Hypothalamus (tissue), 51 donors: ENCODE results near the gene GNL1.

ENCODE experiments used
- DNase-seq, 51 donors: peaks; one replicate each; lab custom pipeline; 2025; lab: John Stamatoyannopoulos, UW

The GNL1 gene

GRCh38 chr6:30556066-30556905 is at the start of gene GNL1:
Gene GNL1 (minus strand): TSS chr6:30556489. CDS start chr6:30556203, 286 bp downstream.
- peak; percentile 52 to 98 (median 85) for DNase-seq

- no peak for DNase-seq
These were observed 47.7 kb upstream of the GNL1 start for GRCh38 chr6:30603961-30604360.

- DNase-seq = no peak
These were observed 45.7 kb upstream of the GNL1 start for GRCh38 chr6:30601815-30602641.

- DNase-seq = no peak
These were observed 45.1 kb upstream of the GNL1 start for GRCh38 chr6:30601436-30601814.

GRCh38 chr6:30600451-30600961 is 44.2 kb upstream of the GNL1 start:
- DNase-seq = peak in 3 of 51 donors; percentile 1 to 17 (median 8)

- DNase-seq = no peak
These were observed 43.5 kb upstream of the GNL1 start for GRCh38 chr6:30599625-30600324.

GRCh38 chr6:30598912-30599624 is 42.8 kb upstream of the GNL1 start:
- no peak for DNase-seq

- peak in 35 of 51 donors; percentile 1 to 77 (median 36) for DNase-seq
These were observed 41.2 kb upstream of the GNL1 start for GRCh38 chr6:30597315-30598144.

- DNase-seq = no peak
These were observed 36.0 kb upstream of the GNL1 start for GRCh38 chr6:30592287-30592686.

- DNase-seq = no peak
These were observed 34.7 kb upstream of the GNL1 start for GRCh38 chr6:30591008-30591407.

- no peak for DNase-seq
These were observed 34.2 kb upstream of the GNL1 start for GRCh38 chr6:30590509-30590908.

- no peak for DNase-seq
These were observed 33.6 kb upstream of the GNL1 start for GRCh38 chr6:30589754-30590358.

GRCh38 chr6:30583921-30584320 is 27.6 kb upstream of the GNL1 start:
- DNase-seq = no peak

GRCh38 chr6:30578051-30578450 is 21.8 kb upstream of the GNL1 start:
- DNase-seq = no peak

GRCh38 chr6:30573113-30573512 is 16.8 kb upstream of the GNL1 start:
- DNase-seq = no peak

GRCh38 chr6:30572148-30572547 is 15.9 kb upstream of the GNL1 start:
- no peak for DNase-seq

- no peak for DNase-seq
These were observed 15.4 kb upstream of the GNL1 start for GRCh38 chr6:30571762-30572082.

GRCh38 chr6:30571075-30571761 is 14.9 kb upstream of the GNL1 start, which contains the start of gene ABCF1:
Gene ABCF1 (plus strand): TSS chr6:30571442. CDS start chr6:30571488, 46 bp downstream.
- peak; percentile 81 to 100 (median 97) for DNase-seq
